Neural cell (in vitro differentiated cells): Measurements from ENCODE around the gene IL10RB.

Source experiments
- EP300 ChIP-seq: fragments of 450-650 bp; conservative IDR thresholded peaks from 2 replicates; pipeline ENCODE4 v1.6.1; 2014; ENCODE audit warnings: antibody characterized with exemption, mild to moderate bottlenecking, moderate library complexity; ENCODE audit not compliant: poor library complexity, severe bottlenecking
- EZH2 ChIP-seq: fragments of 200-600, 300-800 bp; shearing (Covaris generic), sonication (generic); IDR thresholded peaks from 2 replicates; pipeline ENCODE4 v1.6.1; 2014; ENCODE audit warnings: antibody characterized with exemption, low read length, borderline replicate concordance, mild to moderate bottlenecking; ENCODE audit not compliant: insufficient read depth, poor library complexity, severe bottlenecking
- POLR2AphosphoS5 ChIP-seq: IDR thresholded peaks from 2 replicates; pipeline ENCODE4 v1.6.1; 2012
- TF ChIP-seq, protein P1 (sequence below): fragments of 450-650 bp; IDR thresholded peaks from 2 replicates; pipeline ENCODE4 v1.5.1; 2014; ENCODE audit warnings: antibody characterized with exemption, mild to moderate bottlenecking, moderate library complexity; ENCODE audit not compliant: poor library complexity, severe bottlenecking

DNA sequence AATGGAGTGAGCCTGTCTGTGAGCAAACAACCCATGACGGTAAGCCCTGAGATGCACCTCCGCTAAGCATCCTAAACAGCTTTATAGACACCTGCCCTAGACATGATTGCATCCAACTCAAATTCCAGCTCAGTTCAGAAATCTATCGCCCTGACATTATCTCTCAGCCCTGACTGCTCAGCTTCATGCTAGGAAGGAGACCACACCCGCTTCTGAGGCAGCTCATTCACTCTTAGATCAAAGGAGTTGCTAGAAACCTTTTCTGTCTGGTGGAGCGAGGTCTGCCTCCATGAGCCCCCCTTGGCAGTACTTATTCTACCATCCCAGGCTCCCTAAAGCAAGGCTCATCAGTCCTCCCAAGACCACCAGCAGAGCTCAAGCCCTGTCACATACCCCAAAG lies 17.0 kb downstream of the IL10RB start:
- TF ChIP-seq, protein P1, sequence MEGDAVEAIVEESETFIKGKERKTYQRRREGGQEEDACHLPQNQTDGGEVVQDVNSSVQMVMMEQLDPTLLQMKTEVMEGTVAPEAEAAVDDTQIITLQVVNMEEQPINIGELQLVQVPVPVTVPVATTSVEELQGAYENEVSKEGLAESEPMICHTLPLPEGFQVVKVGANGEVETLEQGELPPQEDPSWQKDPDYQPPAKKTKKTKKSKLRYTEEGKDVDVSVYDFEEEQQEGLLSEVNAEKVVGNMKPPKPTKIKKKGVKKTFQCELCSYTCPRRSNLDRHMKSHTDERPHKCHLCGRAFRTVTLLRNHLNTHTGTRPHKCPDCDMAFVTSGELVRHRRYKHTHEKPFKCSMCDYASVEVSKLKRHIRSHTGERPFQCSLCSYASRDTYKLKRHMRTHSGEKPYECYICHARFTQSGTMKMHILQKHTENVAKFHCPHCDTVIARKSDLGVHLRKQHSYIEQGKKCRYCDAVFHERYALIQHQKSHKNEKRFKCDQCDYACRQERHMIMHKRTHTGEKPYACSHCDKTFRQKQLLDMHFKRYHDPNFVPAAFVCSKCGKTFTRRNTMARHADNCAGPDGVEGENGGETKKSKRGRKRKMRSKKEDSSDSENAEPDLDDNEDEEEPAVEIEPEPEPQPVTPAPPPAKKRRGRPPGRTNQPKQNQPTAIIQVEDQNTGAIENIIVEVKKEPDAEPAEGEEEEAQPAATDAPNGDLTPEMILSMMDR: no peak
- TF ChIP-seq POLR2AphosphoS5 (no peak), EZH2 (no peak), EP300 (no peak)
